GM18505 (cell line): ENCODE measurements around the gene FUT1.
"Not testable (repeated sequence)": the region's sequence is repeated elsewhere in the genome, so short reads cannot be mapped to it uniquely, and the experiment has no call there.

Source experiments
- ATAC-seq: cut with Tn5 transposase; IDR thresholded peaks from one replicate; pipeline ENCODE4 v1.9.1; 2021; ENCODE audit not compliant: unreplicated experiment
- POLR2A ChIP-seq: IDR thresholded peaks from 4 replicates; pipeline ENCODE4 v1.6.1; 2011; ENCODE audit warnings: borderline replicate concordance; ENCODE audit not compliant: insufficient read depth, insufficient read length; ENCODE audit errors: extremely low read depth

The FUT1 gene

GRCh38 chr19:48720251-48720612 lies 32.2 kb downstream of the FUT1 start:
- ATAC-seq, result no peak
- no peak for TF ChIP-seq POLR2A

- no peak for TF ChIP-seq POLR2A
These were observed 32.9 kb downstream of the FUT1 start, which contains the start of gene MAMSTR for GRCh38 chr19:48719263-48720171. MAMSTR (minus strand) TSS chr19:48719725; CDS start chr19:48719031, 694 bp downstream.

DNA sequence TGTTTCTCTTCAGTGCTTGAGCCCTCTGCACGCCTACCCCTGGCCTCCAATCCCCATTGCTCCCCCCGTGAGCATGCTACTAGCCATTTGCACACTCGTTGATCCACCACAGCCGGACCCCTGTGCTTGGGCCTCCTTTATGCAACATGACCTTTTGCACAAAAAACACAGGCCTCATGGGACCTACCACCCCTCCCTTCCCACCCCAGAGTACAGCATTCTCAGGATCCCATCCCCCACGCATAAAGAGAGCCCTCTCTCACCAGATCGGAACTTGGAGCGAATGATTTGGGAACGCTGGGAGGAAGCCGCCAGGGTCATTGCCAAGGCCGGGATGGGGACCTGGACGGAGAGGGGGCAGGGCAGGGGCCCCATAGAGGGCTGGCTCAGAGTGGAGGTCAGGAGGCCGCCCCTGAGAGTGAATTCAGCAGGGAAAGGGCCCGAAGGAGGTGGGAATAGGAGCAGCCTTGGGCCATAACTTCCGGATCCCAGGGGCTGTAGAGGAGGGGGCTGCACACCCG lies 33.7 kb downstream of the FUT1 start:
- TF ChIP-seq POLR2A, result no peak
- ATAC-seq, result no peak

More at GRCh38 chr19:48719263-48720171, 32.9 kb downstream of the FUT1 start, which contains the start of gene MAMSTR:
- ATAC-seq, result no peak

DNA sequence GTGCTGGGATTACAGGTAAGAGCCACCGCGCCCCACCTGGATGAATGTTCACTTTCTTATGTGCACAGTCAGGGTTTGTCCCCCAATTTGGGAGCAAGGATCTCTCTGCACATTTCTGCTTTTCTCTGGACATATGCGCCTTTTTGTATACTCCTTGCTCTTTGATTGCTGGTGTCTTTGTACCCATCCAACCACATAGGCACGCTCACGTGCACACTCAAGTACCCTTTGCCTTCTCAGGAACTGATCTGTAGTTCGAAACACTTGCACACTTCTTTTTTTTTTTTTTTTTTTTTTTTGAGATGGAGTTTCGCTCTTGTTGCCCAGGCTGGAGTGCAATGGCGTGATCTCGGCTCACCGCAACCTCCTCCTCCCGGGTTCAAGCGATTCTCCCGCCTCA lies 34.3 kb downstream of the FUT1 start:
- ATAC-seq, result not testable (repeated sequence)

DNA sequence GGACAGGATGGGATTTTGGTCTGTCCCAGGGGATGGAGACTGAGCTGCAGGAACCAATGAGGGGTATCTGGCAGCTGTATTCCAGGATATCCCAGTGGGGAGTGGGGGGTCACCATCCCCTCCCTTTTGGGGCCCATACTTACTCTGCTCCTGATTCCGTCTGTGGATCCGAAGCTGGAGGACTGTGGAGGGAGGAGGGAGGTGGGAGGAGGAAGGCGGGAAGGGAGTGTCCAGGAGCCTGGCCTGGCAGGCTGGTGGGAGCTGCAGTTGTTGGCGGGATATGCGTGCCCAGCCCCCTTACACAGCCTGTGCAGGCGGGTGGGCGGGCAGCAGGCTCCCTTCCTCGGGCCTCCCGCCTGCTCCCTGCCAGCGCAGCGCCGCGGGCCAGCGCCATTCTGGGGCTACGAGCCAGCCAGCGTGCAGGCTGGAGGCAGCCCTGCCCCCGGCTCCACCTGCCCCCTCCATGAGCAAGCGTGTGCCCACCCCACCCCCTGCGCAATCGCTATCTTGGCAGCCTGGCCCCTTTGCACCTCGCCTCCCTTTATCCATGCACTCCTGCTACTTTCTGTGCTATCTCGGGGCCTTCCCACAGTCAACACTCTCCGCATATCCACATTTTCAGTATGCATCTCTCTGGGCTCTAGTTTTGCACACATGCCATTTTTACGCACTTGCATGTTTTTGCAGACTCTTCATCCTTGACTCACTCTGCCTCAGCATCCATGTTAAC lies 35.7 kb downstream of the FUT1 start:
- no peak for ATAC-seq
- no peak for TF ChIP-seq POLR2A

- no peak for TF ChIP-seq POLR2A
- no peak for ATAC-seq
These were observed 36.7 kb downstream of the FUT1 start for GRCh38 chr19:48715681-48716171.

DNA sequence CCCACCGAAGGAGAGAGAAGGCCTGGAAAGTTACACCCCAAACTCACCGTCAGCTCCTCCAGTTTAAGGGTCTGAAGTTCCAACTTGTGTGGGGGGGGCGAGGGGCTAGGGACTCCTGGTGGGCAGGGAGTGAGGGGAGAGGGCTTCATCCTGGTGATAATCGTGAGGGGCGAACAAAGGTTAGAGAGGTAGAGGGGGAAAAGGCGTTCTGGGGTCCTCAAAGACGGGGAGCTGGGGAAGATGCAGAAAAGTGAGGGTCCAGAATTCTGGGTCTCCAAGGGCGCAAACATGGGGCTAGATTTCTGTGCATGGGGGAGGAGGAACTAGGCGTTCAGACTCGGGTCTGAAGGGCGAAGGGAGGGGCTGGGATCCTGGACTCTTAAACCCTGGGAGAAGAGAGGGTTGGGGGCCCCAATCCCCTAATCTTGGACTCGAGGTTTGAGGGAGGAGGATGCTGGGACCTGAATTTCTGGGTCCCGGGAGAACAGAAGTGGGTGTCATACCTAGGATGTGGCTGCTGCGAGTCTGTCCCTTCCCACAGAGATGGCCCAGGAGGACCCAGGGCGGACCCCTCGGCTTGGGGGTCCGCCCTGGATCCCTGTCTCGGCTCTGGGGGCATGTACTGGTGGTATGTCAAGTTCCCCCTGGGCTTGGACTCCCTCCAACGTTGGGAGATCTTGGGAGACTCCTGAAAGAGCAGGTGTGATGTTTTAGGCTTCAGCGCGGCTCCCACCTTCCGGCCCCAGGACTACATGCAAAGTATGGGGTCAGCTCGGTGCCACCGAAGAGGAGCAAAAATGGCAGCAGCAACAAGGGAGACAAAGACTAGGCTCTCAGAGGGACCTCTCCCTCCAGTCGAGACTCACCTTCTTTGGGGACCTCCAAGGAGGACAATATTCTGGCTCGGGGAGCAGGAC lies 37.4 kb downstream of the FUT1 start:
- no peak for TF ChIP-seq POLR2A
- no peak for ATAC-seq

- no peak for TF ChIP-seq POLR2A
- peak; percentile 87 for ATAC-seq
These were observed 38.3 kb downstream of the FUT1 start for GRCh38 chr19:48713864-48714755.

GRCh38 chr19:48713041-48713863 lies 39.2 kb downstream of the FUT1 start:
- no peak for TF ChIP-seq POLR2A
- no peak for ATAC-seq

- no peak for ATAC-seq
- TF ChIP-seq POLR2A, result no peak
These were observed 41.3 kb downstream of the FUT1 start for GRCh38 chr19:48711106-48711662.

DNA sequence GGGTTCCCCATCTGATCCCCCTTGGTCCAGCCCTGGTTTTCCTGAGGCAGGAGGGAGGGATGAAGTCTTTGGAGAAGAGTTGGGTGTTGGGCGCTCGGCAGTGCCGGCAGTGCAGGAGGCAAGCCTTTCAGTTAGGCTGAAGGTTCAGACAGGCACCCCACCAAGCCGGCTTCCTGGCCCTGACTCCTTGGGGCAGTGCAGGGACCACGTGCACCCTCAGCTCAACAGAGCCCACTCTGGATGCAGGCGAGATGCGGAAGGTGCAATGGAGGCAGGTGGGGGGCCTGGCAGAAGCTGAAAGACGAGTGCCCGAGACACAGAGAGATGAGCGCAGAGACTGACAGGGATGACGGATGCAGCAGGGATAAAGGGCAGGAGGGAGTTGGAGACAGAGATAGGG lies 44.0 kb downstream of the FUT1 start:
- no peak for TF ChIP-seq POLR2A
- no peak for ATAC-seq
